ENCODE measurements around the gene PTK6. TPM values are rescaled to one million over a fixed set of nuclear protein-coding genes. Genes with fewer than 3 reads are reported as not detected.

The PTK6 gene
- total RNA-seq, 1 experiment from 2014 or later, result 6.7 TPM

DNA sequence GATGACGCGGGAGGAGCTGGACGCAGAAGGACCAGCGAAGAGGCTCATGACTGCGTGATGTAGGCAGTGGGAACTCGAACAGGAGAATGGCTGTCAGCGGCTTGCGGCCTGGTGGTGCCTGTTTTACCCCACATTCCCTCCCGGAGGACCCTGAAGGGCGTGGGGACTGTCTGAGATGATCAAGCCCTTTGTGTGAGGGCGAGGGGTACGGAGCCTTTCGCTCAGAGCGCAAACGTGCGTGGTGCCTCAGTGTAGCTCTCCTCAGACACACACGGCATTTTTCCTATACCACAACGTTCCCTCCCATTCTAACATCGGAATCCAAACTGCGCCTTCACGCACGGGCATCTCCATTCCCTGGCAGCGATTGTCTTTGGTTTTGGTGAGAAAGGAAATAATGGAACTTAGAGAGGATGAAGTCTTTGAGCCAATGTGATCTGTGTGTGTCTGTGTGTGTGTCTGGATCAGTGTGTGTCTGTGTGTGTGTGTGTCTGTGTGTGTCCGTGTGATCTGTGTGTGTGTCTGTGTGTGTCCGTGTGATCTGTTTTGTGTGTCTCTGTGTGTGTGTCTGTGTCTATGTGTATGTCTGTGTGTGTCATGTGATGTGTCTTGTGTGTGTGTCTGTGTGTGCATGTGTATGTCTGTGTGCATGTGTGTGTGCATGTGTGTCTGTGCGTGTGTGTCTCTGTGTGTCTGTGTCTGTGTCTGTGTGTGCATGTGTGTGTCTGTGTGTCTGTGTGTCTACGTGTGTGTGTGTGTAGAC lies 5.3 kb downstream of the PTK6 start:
- no peak for TF ChIP-seq SP1 (IDR thresholded peaks at IDR 0.05; ENCODE audit: low read depth)
- TF ChIP-seq, protein P1, sequence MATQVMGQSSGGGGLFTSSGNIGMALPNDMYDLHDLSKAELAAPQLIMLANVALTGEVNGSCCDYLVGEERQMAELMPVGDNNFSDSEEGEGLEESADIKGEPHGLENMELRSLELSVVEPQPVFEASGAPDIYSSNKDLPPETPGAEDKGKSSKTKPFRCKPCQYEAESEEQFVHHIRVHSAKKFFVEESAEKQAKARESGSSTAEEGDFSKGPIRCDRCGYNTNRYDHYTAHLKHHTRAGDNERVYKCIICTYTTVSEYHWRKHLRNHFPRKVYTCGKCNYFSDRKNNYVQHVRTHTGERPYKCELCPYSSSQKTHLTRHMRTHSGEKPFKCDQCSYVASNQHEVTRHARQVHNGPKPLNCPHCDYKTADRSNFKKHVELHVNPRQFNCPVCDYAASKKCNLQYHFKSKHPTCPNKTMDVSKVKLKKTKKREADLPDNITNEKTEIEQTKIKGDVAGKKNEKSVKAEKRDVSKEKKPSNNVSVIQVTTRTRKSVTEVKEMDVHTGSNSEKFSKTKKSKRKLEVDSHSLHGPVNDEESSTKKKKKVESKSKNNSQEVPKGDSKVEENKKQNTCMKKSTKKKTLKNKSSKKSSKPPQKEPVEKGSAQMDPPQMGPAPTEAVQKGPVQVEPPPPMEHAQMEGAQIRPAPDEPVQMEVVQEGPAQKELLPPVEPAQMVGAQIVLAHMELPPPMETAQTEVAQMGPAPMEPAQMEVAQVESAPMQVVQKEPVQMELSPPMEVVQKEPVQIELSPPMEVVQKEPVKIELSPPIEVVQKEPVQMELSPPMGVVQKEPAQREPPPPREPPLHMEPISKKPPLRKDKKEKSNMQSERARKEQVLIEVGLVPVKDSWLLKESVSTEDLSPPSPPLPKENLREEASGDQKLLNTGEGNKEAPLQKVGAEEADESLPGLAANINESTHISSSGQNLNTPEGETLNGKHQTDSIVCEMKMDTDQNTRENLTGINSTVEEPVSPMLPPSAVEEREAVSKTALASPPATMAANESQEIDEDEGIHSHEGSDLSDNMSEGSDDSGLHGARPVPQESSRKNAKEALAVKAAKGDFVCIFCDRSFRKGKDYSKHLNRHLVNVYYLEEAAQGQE (IDR thresholded peaks at IDR 0.05; ENCODE audit: low read depth), result no peak
- TF ChIP-seq, protein P2, sequence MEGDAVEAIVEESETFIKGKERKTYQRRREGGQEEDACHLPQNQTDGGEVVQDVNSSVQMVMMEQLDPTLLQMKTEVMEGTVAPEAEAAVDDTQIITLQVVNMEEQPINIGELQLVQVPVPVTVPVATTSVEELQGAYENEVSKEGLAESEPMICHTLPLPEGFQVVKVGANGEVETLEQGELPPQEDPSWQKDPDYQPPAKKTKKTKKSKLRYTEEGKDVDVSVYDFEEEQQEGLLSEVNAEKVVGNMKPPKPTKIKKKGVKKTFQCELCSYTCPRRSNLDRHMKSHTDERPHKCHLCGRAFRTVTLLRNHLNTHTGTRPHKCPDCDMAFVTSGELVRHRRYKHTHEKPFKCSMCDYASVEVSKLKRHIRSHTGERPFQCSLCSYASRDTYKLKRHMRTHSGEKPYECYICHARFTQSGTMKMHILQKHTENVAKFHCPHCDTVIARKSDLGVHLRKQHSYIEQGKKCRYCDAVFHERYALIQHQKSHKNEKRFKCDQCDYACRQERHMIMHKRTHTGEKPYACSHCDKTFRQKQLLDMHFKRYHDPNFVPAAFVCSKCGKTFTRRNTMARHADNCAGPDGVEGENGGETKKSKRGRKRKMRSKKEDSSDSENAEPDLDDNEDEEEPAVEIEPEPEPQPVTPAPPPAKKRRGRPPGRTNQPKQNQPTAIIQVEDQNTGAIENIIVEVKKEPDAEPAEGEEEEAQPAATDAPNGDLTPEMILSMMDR (IDR thresholded peaks at IDR 0.05 in 2 of 3, conservative IDR thresholded peaks at IDR 0.05 in 1 of 3; ENCODE audit: borderline replicate concordance in 1 of 3, insufficient read depth in 1 of 3, low read depth in 2 of 3, low read length in 2 of 3), result no peak
- TF ChIP-seq EGR1 (IDR thresholded peaks at IDR 0.05; ENCODE audit: low read depth), result no peak
- TF ChIP-seq, protein P3, sequence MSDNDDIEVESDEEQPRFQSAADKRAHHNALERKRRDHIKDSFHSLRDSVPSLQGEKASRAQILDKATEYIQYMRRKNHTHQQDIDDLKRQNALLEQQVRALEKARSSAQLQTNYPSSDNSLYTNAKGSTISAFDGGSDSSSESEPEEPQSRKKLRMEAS (IDR thresholded peaks at IDR 0.05), result no peak
- no peak for TF ChIP-seq ZBTB33 (IDR thresholded peaks at IDR 0.05; ENCODE audit: extremely low read depth, insufficient replicate concordance, low read length)
- TF ChIP-seq ZFX (IDR thresholded peaks at IDR 0.05), result no peak
- TF ChIP-seq CBX3 (IDR thresholded peaks at IDR 0.05; ENCODE audit: low read depth), result no peak
- no peak for TF ChIP-seq RAD21 (IDR thresholded peaks at IDR 0.05; ENCODE audit: low read depth)
- TF ChIP-seq POLR2A (IDR thresholded peaks at IDR 0.05; ENCODE audit: borderline replicate concordance, extremely low read depth, insufficient read depth, insufficient read length), result no peak
- TF ChIP-seq POLR2AphosphoS5 (IDR thresholded peaks at IDR 0.05; ENCODE audit: low read depth, low read length), result no peak
- TF ChIP-seq ZNF274 (IDR thresholded peaks at IDR 0.05; ENCODE audit: low read depth, low read length), result no peak
- no peak for TF ChIP-seq SIN3A (IDR thresholded peaks at IDR 0.05; ENCODE audit: low read depth)
- no peak for TF ChIP-seq ELF1 (IDR thresholded peaks at IDR 0.05; ENCODE audit: borderline replicate concordance, low read depth)
- no peak for TF ChIP-seq FOSL1 (IDR thresholded peaks at IDR 0.05; ENCODE audit: low read depth)
- TF ChIP-seq, protein P4, sequence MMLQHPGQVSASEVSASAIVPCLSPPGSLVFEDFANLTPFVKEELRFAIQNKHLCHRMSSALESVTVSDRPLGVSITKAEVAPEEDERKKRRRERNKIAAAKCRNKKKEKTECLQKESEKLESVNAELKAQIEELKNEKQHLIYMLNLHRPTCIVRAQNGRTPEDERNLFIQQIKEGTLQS (IDR thresholded peaks at IDR 0.05), result no peak
- no peak for TF ChIP-seq SRF (IDR thresholded peaks at IDR 0.05; ENCODE audit: low read depth)
- POLR2A ChIA-PET, result interaction anchor here (2.4 kb wide), 1 partner anchor 11 kb away, joined by 7 read pairs; the partner anchor contains the start of gene PPDPF
- H3K9ac ChIP-seq (ENCODE audit: low read length), result no peak overlapping the region
- H4K20me1 ChIP-seq (ENCODE audit: insufficient read depth), result no peaks in the 10 kb centered on the region
- H3K4me1 ChIP-seq (ENCODE audit: control insufficient read depth in 1 of 2, insufficient read depth in 2 of 2, low read length in 2 of 2), result peaks cover 23 to 32% of the 10 kb centered on the region in 2 experiments
- H3K4me2 ChIP-seq (ENCODE audit: low read length), result no peak overlapping the region
- intact Hi-C loops (cut with micrococcal nuclease), result loop anchor here (10.0 kb wide), 1 partner anchor 97 kb away; no protein-coding TSS in a partner anchor
- H3K36me3 ChIP-seq (ENCODE audit: control insufficient read depth in 1 of 2, insufficient read depth in 2 of 2, low read length in 2 of 2), result no peaks in the 10 kb centered on the region
- no peak overlapping the region for H3K27ac ChIP-seq (ENCODE audit: low read depth, low read length)
- H2AFZ ChIP-seq (ENCODE audit: low read depth, low read length, poor library complexity, severe bottlenecking), result no peak overlapping the region
- DNase-seq (ENCODE audit: low read depth, low spot score) (no peak), ATAC-seq (no peak)
- no peaks in the 10 kb centered on the region for H3K9me2 ChIP-seq (ENCODE audit: insufficient read depth)
- RAD21 ChIA-PET (ENCODE audit: low non-redundant PET in 1 of 2, low total read pairs in 2 of 2, uncharacterized antibody in 2 of 2, unreplicated experiment in 2 of 2), result no interaction called here
- no TSS peak for BruUV-seq (replicated peaks)
- no peak overlapping the region for H3K4me3 ChIP-seq (replicated peaks in 1 of 2; ENCODE audit: low read depth in 1 of 2, low read length in 2 of 2)
- CTCF ChIA-PET, result interaction anchor here (0.7 to 1.6 kb wide), 2 partner anchors 11 to 448 kb away, joined by 3 read pairs; no protein-coding TSS in a partner anchor
- no peaks in the 10 kb centered on the region for H3K79me2 ChIP-seq (ENCODE audit: insufficient read depth, low read length)
- no peaks in the 10 kb centered on the region for H3K27me3 ChIP-seq (ENCODE audit: insufficient read depth, low read length)
- no peaks in the 10 kb centered on the region for H3K9me3 ChIP-seq (ENCODE audit: control insufficient read depth in 1 of 2, insufficient read depth in 1 of 2, low read depth in 1 of 2, low read length in 2 of 2)

Measured in HCT116 (cell line).